Measurements from ENCODE around the gene ZNF766.

GRCh38 chr19:52226652-52227051, 42.7 kb upstream of the ZNF766 start:
- TF ChIP-seq CTCF (CRISPR knock-in tag; IDR thresholded peaks at IDR 0.05) (no peak), FOXA1 (IDR thresholded peaks at IDR 0.05) (no peak), FOXA1 (CRISPR knock-in tag; IDR thresholded peaks at IDR 0.05) (no peak), YY1 (IDR thresholded peaks at IDR 0.05; ENCODE audit: insufficient read depth, insufficient replicate concordance, low read depth, low read length) (no peak), POLR2AphosphoS5 (IDR thresholded peaks at IDR 0.05; ENCODE audit: low read depth, low read length) (no peak), FOXA3 (CRISPR knock-in tag; IDR thresholded peaks at IDR 0.05) (no peak), FOXP4 (CRISPR knock-in tag; IDR thresholded peaks at IDR 0.05) (no peak), NFATC3 (CRISPR knock-in tag; IDR thresholded peaks at IDR 0.05) (no peak), ZNF646 (CRISPR knock-in tag; IDR thresholded peaks at IDR 0.05) (no peak), ZFP1 (CRISPR knock-in tag; IDR thresholded peaks at IDR 0.05) (no peak), E2F1 (CRISPR knock-in tag; IDR thresholded peaks at IDR 0.05) (no peak), ZNF3 (CRISPR knock-in tag; IDR thresholded peaks at IDR 0.05) (no peak), EEA1 (CRISPR knock-in tag; IDR thresholded peaks at IDR 0.05; ENCODE audit: borderline replicate concordance) (no peak), TRIM24 (CRISPR knock-in tag; IDR thresholded peaks at IDR 0.05) (no peak), ZNF557 (CRISPR knock-in tag; IDR thresholded peaks at IDR 0.05) (no peak)
